ENCODE measurements around the gene AIRE.

The AIRE gene

DNA sequence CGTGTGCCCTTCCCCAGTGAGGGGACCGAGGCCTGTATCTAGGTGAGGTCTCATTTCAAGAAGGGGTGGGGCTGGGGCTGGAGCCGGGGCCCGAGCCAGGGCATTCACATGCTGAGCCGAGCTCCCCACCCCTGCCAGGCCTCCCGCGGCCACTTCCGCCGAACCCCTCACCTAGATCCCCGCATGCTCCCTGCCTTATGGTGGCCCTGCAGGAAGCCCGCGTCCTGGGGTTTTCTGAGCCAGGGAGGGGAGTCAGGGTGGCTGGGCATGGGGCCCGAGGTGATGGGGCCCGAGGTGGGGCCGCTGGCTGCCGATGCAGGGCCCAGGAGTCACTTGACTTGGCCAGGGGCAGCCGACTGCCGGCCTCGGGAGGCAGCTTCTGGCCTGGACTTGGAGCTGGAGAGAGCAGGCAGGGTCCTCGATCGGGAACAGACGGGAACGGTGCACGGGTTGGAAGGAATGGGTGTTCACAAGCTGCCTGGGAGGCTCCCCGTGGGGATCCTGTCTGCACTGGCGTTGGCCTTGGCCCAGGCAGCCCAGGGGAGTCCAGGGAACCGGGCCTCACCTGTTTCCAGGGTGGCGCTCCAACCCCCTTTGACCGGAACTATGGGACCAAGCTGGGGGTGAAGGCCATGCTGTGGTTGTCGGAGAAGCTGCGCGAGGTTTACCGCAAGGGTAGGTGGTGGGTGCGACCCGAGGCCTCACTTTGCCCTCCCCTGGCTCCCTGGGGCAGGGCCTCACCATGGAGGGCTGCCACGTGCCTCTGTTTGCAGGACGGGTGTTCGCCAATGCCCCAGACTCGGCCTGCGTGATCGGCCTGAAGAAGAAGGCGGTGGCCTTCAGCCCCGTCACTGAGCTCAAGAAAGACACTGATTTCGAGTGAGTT, 40.0 kb downstream of the AIRE start:
- no peak for DNase-seq

DNA sequence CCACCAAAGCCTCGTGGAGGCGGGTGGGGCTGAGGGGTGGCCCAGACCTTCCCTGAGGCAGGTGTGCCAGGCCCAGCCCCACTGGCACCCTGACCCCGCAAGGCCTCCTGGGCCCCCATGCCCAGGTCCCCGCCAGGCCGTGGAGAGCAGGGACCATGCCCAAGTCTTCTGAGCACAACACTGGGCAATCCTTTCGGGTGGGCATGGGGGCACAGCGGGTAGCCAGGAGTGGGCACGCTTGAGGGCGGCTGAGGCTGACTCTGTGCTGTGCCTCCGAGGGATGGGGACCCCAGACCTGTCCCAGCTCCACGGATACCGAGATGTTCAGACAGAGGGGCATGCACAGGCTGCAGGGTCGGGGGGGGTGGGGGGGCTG, 40.6 kb downstream of the AIRE start:
- no peak for DNase-seq

DNA sequence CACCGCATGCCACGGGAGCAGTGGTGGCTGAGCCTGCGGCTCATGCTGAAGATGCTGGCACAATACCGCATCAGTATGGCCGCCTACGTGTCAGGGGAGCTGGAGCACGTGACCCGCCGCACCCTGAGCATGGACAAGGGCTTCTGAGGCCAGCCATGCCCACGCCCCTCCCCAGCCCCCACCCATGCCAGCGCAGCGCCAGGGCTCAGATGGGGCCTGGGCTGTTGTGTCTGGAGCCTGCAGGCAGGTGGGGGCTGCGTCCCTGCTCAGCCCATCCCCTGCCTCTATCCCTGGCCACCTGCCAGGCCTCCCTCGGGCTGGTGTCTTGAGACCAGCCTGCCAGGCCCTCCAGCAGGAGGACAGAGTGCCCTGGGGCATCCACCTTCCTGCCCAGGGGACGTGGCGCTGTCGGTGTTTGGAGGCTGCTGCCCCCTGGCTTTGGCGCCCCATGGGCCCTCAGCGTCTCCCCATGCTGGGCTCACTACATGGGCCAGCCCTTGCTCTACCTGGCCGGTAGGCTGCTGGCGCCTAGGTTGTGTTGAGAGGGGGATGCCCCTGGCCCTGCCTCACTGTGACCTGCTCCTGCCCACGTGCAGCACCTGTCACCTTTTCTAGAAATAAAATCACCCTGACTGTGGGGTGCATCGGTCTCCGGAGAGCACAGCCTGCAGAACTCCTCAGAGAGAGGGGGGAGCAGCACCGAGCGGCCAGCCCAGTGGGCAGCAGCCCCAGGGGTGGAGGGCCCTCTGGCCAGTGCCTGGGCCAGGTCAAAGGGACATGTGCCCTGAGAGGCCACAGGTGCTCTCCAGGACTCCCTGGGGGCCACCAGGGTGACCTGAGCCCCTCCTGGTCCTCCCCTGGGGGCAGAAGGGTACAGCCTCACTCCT, 41.3 kb downstream of the AIRE start:
- DNase-seq = no peak

DNA sequence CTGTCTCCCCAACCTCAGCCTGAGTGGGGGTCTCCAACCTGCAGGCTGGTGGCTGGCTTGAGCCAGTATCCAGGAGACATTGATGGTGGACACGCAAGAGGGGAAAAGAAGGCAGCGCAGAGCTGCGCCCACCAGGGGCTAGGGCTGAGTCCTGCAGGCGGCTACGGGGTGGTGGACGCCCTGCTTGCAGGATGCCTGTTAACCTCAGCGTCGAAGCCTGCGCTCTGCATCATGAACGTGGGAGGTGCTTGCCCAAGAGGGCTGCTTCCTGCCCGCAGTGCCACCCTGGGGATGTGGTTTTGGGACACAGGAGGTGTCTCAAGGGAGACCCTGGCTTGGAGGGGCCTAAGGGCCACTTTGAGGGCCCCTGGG, 41.9 kb downstream of the AIRE start:
- no peak for DNase-seq

DNA sequence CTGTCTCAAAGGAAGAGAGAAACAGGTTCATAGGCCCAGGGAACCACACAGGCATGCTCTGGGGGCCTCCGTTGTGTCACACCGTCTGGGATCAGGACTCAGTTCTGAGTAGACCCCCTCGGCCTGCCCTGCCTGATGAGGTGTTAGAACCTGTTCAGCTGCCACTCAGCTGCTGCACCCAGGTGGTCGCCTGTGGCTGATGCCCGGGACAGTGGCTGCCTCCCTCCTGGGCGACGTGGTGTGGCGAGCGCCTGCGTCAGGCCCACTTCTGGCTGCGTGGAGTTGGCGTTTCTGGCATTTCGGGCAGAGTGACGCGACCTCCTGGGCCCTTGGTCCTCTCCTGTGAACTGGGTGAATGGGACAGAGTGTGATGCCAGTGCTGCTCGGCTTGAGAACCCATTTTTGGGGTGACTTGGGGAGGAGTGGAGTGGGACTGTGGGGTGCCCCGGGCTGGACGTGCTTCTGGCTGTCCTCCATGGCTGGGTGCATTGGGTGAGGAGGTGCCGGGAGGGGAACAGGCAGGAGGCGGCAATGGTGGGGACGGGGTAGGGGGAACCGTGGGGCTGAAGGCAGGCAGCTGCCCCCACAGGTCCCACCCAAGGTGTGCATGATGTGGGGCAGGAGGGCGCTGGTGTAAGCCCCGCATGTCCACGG, 42.7 kb downstream of the AIRE start:
- DNase-seq = no peak

DNA sequence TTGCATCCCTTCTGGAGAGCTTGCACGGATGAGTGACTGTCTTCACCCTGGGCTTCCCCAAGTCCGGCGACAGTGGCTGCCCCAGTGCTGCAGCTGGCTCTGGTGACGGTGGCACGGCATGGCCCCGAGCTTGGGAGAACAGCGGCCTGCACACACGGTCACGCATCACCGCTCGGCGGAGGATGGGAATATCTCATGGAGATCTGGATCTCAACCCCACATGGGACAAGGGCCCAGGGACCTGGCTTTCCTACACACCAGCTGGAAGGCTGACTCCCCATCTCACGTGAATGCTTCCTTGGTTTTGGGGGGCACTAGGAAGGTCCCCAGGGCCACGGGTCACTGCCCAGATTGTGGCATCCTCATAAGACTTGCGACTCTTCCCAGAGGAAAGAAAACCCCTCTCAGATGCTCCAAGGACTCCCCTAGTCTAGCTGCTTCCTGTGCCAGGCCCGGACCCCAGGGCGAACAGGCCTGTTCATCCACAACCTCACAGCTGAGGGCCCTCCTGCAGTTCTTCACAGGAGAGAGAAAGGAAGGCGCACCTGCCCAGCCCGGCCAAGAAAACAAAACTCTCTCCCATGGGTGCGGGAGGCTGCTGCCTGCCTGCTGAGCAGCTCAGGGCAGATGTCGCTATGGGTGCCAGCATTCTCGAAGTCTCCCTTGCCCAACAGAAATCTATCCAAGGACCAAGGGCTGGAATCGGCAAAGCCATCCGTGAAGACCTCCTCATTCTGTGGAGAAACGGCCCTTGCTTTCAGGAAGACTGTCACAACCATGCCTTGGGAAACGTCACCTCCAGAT, 43.6 kb downstream of the AIRE start:
- DNase-seq = no peak

DNA sequence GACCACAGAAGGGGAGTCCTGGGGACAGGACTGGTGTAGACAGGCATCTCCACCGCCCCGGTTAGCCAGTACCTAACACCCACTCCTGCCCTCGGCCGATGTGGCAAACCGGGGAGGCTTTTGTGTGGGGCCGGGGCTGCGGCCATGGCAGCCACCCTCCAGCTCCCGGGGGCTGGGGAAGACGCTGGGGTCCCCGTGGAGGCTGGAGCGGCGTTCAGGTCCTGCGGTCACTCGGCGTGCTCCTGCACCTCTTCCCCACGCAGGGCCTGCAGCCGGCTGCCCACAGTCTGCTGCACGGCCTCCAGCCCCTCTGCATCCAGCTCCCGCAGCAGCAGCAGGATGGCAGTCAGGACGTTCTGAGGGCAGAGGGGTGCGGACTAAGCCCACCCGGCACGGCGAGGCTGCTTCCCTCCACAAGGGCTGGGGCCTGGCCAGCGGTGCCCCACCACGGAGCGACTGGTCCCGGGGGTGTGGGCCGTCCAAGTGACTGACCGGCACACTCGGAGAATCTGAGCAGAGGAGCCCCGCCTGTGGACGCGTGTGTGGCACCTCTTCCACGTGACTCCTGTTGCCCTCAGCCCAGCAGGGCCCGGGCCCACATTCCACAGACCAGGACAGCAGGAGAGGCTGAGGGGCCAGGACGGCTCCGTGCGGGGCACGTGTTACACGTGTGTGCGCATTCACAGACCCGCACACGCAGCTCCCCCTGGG, 44.5 kb downstream of the AIRE start:
- no peak for DNase-seq

DNA sequence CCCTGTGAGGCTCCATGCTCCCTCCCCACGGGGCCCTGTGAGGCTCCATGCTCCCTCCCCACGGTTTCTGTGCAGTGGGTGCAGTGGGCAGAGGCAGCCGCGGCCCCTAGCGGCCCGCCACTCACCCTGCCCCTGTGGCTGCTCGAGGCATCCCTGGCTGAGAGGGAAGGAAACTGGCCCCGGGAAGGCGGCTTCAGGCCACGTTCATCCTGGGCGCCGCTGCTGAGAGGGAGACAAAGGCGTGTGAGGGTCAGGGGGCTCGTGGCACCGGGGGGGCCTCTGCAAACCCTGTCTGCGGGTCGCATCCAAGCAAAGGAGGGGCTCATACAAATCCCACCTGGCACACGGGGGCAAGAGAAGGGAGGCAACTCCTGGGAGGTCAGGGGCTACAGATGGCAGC, 45.0 kb downstream of the AIRE start:
- no peak for DNase-seq

DNA sequence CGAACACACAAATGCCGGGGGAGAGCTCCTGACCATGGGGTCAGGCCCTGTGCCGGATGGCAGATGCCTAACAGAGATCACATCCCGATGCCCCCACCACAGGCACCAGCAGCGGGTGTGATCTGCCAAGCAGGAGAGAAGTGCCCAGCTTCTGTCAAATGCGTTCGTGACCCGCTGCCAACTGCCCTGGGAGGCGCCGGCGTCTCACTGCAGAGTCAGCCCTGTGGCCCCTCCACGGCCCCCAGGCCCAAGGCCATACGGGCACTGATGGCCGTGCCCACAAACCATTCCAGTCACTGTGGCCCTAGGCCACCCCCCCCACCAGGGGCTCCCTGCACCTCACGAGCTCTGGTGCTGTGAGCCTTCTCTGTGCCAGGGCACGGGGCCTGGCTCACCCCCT, 45.5 kb downstream of the AIRE start:
- no peak for DNase-seq

DNA sequence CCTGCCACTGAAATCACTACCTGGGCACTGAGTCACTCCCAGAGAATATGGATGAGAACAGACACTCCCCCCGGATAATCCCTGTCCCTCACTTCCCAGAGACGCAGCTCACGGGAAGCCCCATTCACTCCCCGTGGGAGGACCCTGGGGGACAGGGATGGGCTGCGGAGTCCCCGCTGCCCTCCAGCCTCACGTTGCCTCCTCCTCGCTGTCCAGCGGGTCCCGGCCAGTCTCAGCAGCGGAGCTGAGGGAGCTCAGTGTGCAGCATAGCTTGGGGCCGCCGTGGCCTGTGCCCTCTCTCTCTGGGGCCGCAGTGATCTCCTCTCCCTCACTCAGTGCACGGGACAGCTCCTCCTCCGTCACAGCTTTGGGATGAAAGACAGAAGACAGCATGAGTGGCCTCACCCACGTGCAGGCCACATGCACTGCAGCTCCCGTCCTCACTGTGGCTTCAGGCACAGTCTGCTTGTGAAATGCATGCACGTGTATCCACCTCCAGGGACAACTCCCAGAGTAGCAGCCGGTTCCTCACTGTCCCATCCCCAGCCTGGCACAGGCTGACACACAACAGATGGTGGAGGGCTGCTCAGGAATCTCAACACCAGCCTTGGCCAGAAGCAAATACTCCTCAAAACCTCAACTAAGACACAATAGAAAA, 46.1 kb downstream of the AIRE start:
- DNase-seq = no peak

DNA sequence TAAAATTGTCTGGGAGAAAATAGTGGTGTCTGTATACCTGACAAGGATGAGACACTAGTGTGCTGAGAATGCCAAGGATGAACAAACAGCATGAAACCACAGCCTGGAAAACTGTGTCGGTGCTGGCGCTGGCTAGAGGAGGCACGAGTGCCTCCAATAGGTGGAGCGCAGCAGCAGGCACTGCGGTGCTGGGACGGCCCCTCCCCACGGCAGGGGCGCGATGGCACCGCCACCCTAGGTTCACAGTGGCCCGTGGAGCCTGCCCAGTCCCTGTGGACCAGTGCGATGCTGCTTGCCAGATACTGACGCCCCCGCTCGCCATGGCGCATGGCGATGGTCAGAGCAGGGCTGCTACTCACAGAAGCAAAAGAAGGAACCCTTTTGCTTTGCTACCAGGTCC, 46.7 kb downstream of the AIRE start:
- no peak for DNase-seq

DNA sequence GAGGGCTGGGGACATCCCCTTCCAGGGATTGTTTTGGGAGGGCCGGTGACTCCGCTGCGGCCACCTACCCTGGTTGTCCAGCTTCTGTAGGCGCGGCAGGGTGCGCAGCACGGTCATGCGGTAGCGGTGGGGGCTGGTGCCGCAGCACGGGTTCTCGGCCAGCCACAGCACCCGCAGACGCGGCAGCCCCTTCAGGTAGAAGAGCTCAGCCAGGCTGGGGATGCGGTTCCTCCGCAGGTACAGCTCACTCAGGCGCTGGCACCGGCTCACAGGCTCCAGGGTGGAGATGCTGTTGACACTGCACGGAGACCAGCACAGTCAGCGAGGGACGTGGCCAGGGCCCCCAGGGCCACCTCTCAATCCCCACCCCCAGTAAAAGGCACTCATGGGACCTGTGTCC, 47.3 kb downstream of the AIRE start:
- no peak for DNase-seq

DNA sequence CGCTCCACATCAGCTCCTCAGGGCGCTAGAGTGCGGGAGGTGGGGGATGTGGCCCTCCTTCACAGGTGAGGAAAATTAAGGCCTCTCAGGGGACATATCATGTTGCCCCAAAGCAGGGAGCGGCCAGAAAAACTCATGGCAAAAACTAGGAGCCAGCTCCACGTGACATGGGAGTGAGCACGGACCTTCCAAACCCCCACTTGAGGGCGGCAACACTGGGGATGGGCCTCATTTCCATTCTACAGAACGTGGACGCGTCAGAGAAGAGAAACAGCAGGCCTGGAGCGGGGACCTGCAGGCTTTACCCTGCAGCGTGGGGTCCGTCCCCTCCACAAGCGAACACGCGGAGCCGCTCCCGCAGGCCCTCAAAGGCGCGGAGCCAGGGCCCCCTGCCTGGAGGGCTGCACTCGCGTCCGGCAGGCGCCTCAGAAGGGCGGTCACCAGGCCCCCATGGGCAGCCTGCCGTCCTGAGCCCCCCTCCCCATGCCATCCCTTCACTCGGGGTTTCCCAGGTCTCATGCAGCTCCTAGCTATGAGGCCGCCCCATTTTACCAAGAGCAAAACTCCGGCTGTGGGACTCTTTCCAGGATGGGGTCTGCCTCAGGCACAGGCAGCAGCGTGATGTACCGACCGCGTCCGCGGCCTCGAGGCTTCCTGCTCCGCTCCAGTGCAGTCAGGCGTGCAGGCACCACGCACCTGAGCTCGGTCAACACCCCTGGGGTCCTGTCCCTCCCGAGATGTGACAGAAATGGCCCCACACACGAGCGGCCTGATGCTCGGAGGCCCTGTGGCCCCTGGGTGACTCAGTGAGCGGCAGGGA, 48.0 kb downstream of the AIRE start:
- DNase-seq = no peak

DNA sequence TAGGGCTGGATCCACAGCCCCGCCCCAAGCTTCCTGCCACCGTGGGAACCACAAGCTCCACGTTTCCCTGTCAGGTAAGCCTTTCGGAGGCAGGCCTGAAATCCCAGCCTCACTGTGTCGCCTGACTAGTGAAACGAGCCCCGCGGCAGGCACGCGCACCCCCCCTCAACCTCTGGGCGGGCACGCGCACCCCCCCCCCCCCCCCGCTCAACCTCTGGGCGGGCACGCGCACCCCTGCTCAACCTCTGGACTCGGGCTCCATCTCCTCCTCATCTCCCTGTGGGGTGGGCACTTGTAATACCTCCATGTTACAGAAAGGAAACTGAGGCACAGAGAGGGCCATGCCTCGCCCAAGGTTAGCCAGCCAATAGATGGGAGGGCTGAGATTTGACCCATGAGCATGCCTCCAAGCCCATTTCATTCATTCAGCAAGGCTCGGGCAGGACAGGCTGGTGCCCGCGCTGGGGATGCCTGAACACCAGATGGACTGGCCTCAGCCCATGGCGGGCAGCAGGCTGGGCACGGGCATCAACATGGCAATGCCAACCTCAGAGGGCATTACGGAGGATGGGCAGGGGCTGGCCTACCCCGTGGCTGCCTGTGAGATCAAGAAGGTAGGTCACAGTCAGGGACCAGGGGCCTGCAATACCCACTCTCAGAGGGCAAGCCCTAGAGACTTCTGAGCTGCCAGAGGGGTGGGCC, 48.8 kb downstream of the AIRE start:
- DNase-seq = no peak

DNA sequence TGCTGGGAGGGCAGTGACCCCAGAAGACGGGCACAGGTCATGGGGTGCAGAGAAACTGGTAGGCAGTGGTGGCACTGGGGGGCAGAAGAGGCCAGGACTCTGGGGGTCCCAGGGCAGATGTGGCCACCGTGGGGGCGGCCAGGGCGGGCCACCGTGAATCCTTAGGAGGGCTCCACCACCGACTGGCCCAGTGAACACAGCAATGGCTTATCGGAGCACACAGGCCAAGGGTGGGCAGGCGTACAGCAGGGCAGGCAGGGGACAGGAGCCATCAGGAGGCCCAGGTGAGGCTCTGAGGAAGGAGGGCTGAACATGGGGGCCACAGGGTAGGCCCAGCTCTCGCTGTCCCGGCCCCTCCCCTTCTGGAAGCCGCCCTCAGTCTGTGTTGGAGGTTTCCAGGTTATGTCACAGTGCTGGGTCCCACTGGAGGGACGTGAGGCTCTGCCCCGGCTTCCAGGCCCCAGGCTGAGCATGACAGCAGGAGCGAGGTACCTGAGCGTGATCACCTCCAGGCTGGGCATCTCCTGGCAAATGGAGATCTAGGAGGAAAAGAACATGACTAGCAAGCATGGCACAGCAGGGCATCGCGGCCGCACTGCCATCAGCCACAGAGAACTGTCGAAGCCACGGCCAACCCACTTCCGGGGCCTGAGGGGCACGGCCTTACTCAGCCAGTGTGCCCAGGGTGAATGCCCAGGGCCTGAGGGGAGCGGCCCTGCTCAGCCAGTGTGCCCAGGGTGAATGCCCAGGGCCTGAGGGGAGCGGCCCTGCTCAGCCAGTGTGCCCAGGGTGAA, 49.8 kb downstream of the AIRE start:
- no peak for DNase-seq

DNA sequence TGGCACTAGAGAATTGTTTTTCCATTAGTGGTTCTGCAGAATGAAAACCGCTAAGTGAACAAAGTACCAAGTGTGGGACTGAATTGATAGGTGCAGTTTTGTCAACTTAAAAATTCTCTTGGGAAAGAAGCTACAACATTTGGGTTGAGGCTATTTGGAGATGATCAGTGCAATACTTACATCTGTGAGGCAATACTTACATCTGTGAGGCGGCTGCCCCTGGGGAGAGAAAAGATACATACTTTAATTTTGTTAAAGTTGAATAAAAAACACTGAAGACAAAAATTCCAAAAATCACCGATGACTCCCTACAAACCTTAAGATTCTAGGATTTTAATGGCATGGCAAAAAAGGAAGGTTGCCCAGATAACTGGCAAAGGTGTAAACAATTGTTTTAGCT, 51.8 kb downstream of the AIRE start:
- no peak for DNase-seq

DNA sequence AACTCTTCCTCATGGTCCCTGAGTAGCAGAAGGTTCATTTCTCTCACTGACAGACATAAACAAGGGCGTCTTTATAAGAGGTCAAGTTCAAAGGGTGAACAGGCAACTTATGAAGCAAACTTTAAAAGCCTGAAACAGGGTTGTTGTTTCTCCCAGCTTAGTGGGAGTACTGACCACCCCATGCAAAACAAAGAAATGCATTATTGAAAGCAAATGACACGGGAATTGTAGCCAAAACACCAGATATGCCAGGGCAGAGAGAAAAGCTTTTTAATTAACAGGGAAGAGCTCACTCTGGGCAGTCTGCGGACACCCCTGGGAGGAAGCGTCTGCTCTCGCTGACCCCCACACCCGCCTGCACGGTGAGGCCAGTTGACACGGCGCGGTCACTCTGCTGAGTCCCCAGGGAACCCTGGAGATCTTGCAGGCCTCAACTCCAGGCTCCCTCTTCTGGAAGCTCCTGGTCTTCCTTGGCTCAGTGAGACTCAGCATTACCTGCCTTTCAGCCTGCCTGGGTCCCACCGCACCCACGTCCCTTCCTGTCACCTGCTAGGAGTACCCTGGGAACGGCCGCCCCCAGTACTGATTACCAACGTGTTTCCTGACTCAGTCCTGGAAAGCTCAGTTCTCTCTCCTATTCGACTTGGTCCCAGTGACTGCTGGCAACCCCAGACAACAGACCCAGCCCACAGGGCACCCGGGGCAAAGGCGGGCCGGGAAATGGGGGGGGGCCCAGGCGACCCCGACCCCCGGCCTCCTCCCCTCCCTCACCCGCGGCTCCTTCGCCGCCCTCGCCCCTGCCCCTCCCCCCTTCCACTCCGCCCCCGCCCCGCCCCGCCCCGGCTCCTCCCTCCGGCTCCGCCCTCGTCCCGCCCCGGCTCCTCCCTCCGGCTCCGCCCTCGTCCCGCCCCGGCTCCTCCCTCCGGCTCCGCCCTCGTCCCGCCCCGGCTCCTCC, 52.5 kb downstream of the AIRE start:
- DNase-seq = peak; percentile 22 to 53 (median 43)

Data from suppressor macrophage treated with lipopolysaccharide for 1 hour (primary cell).